Measurements from ENCODE around the gene NET1. TPM values are rescaled to one million over a fixed set of nuclear protein-coding genes. Genes with fewer than 3 reads are reported as not detected.

The NET1 gene
- total RNA-seq, 4 donors from 2014 or later, result 272 to 430 (median 363) TPM

DNA sequence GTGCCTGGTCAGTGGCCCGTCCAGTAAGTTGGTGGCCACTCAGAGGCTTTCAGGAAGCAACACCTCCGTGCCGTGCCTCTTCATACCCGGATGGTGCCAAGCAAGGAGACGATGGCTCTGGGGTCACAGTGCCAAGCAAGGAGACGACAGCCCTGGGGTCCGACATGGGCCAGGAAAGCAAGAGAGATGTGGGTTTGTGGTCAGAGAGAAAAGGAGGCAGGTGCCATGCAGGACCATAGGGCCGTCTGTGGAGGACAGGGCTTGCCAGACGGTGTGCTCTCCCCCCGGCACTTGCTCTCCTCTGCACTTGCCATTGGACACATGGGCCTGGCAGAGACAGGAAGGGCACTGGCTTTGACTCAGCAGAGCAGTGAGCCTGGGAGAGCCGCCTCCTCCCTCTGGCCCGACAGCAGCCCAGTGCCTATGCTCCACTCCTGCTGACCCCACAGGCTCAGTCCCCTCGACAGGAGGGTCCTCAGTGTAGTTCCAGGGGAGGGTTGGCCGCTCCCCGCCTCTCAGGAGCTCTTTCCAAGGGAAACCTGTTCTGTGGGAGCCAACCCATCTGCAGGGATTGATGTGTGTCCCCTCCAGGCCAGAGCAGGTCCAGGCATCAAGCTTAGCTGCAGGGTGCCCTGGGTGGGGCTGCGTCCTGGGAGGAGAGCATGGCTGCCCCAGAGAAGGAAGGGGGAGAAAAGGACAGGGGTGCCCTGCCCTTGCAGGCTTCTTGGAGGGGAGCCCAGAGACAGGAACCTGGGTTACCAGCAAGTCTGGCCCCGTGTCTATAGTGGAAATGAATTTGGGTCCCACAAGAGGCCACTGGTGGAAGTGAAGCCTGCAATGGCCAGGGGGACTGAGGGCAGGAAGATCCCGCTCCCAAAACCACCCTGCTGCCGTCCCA is 94.6 kb downstream of the NET1 start:
- peaks cover 0 to 33% (median 32%) of the 10 kb centered on the region in 4 donors for H3K4me1 ChIP-seq
- peak overlapping the region; percentile 41 to 70 (median 60) for H3K27ac ChIP-seq (replicated peaks in 1 of 4)
- H3K36me3 ChIP-seq, result no peaks in the 10 kb centered on the region
- no peak overlapping the region for H3K4me3 ChIP-seq
- H3K27me3 ChIP-seq, result no peaks in the 10 kb centered on the region
- no peak for TF ChIP-seq POLR2AphosphoS5 (IDR thresholded peaks at IDR 0.05)
- no peak for TF ChIP-seq CTCF (IDR thresholded peaks at IDR 0.05)
- no peak for TF ChIP-seq EP300 (IDR thresholded peaks at IDR 0.05)
- no peak for TF ChIP-seq POLR2A (IDR thresholded peaks at IDR 0.05; ENCODE audit: low read depth)
- intact Hi-C loops (cut with DNase I), result no loop called here
- 95% methylated on average over 13 of the region's 19 CpGs for WGBS
- no peak for DNase-seq (ENCODE audit: extremely low spot score)
- no peaks in the 10 kb centered on the region for H3K9me3 ChIP-seq

DNA sequence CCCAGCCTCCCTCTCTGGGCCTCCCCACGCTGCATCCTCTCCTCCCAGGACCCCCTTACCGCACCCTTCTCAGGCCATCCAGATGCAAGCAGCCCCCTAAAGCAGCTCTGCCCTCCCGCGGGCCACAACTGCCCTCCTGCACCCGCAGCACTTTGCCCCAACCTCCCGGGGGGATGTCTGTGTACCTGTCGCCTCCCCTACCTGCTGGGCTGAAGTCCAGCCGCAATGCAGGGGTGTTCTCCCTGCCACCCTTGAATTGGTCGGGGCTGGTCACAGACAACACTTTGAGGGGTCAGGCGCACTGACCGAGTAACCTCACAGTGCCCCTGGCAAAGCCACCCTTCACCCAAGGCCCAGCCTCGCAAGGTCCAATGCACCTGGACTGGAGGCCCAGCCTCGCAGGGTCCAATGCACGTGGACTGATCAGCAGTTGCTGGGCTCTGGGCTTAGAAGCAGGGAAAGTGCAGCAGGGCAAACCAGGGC is 95.3 kb downstream of the NET1 start:
- Histone ChIP-seq H3K9me3 (no peaks in the 10 kb centered on the region), H3K4me3 (no peak overlapping the region), H3K27ac (replicated peaks in 1 of 4) (peak overlapping the region; percentile 41 to 70 (median 60)), H3K4me1 (peaks cover 0 to 33% (median 32%) of the 10 kb centered on the region in 4 donors), H3K36me3 (no peaks in the 10 kb centered on the region), H3K27me3 (no peaks in the 10 kb centered on the region)
- DNase-seq (ENCODE audit: extremely low spot score), result no peak
- 94% methylated on average over 8 of the region's 14 CpGs for WGBS
- intact Hi-C loops (cut with DNase I), result no loop called here
- TF ChIP-seq EP300 (IDR thresholded peaks at IDR 0.05), result no peak
- no peak for TF ChIP-seq CTCF (IDR thresholded peaks at IDR 0.05)
- TF ChIP-seq POLR2AphosphoS5 (IDR thresholded peaks at IDR 0.05), result no peak
- TF ChIP-seq POLR2A (IDR thresholded peaks at IDR 0.05; ENCODE audit: low read depth), result no peak

- no peak for DNase-seq (ENCODE audit: extremely low spot score)
- Histone ChIP-seq H3K27ac (replicated peaks in 1 of 4) (peak overlapping the region; percentile 41 to 70 (median 60)), H3K4me1 (peaks cover 0 to 33% (median 32%) of the 10 kb centered on the region in 4 donors), H3K9me3 (no peaks in the 10 kb centered on the region), H3K27me3 (no peaks in the 10 kb centered on the region), H3K36me3 (no peaks in the 10 kb centered on the region), H3K4me3 (no peak overlapping the region)
- no peak for TF ChIP-seq POLR2A (IDR thresholded peaks at IDR 0.05; ENCODE audit: low read depth)
- TF ChIP-seq POLR2AphosphoS5 (IDR thresholded peaks at IDR 0.05), result peak; percentile 23 to 42
- TF ChIP-seq EP300 (IDR thresholded peaks at IDR 0.05), result peak; percentile 18
- WGBS, result 89% methylated on average over 14 of the region's 18 CpGs
- intact Hi-C loops (cut with DNase I), result no loop called here
Observed at GRCh38 chr10:5508161-5508604, 95.8 kb downstream of the NET1 start.

Other genes with a start within 250 kb of the NET1 start
- not detected for gene AKR1C8, start 227.4 kb upstream of the NET1 start, total RNA-seq
- gene AKR1C4, start 215.7 kb upstream of the NET1 start, total RNA-seq, result not detected
- gene UCN3, start 47.6 kb upstream of the NET1 start, total RNA-seq, result not detected
- gene TUBAL3, start 7.7 kb upstream of the NET1 start, total RNA-seq, result under 1 TPM in 3 of 4 donors, not detected in 1; 0.34 to 0.66 (median 0.52) TPM
- not detected for gene CALML5, start 87.0 kb downstream of the NET1 start, total RNA-seq
- gene CALML3, start 112.4 kb downstream of the NET1 start, total RNA-seq, result not detected

Data from esophagus muscularis mucosa (tissue), 4 donors.